ENCODE measurements around the gene SPATA7. TPM values are rescaled to one million over a fixed set of nuclear protein-coding genes. Genes with fewer than 3 reads are reported as not detected.

SPATA7 gene
- polyA plus RNA-seq, 3 donors, result 22.5 to 25.9 (median 24.7) TPM

DNA sequence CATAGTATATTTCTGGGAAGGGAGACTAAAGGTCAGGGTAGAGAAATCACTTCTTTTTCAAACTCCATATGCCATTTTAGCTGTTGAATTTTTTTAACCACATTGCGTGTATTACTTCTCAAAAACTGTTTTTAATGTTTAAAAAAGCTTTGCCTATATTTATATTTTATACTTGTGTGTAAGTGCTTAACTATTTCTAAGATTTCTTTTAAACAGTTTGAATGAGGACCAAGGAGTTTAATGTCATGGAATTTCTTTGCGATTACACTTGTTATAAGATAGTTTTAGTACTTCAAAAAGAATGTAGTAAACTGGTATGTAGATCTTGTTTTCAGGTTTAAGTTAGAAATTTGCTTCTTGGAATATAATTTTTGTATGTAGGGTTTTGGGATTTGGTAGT lies 7.2 kb downstream of the SPATA7 start:
- no peak for DNase-seq

- no peak for DNase-seq
Observed at GRCh38 chr14:88411039-88411438, 25.6 kb downstream of the SPATA7 start.

DNA sequence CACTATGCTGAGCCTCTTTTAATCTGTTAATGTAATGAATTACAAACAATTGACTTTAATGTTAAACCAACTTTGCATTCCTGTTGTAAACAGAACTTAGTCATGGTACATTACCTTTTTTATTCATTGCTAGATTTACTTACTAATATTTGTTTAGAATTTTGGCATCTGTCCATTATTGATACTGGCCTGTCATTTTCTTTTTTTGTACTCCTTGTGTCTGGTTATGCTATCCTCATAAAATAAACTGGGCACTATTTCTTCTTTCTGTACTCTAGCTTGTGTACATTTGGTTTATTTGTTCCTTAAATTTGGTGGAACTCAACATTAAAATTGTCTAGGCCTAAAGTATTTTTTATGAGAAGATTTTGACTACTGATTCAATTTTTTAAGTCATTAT lies 32.1 kb downstream of the SPATA7 start:
- no peak for DNase-seq

DNA sequence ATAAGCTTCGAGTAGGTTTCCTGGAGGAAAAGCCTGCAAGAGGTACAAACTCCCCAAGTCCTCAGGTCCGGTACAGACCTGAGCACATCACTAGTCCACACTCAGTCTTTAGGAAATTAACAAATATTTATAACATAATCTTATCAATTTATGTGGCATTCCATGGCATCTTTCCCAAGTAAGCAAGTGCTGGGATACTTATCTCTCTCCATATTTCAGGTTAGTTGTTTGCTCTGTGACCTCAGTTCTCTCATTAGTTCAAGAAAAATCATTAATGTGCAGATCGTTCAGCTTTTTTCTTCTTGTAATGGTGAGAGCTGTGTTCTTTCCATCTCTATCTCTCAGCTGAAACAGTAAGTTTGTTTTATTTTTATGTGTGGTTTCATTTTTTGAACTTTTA lies 34.7 kb downstream of the SPATA7 start:
- no peak for DNase-seq

- DNase-seq, result no peak
Observed at GRCh38 chr14:88421286-88421685, 35.8 kb downstream of the SPATA7 start.

- no peak for DNase-seq
Observed at GRCh38 chr14:88422047-88422446, 36.6 kb downstream of the SPATA7 start.

- no peak for DNase-seq
Observed at GRCh38 chr14:88422919-88423650, 37.6 kb downstream of the SPATA7 start.

DNA sequence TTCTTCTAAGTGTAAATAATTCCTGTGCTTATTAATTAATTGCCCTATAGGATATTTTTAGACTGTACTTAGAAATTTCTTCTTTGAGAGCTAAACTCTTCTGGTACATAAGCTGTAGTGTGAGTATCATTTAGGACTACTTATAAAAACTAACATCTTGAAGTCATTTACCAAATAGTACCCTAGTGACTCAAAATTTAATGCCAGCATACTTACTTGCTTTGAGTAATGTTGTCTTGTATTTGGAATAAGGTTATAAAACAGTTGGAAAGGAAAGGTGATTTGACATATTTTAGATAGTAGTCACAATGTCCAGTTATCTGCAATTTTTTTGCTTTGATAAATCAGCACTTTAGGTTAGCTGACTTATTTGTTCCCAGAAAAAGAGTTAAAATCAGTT lies 39.1 kb downstream of the SPATA7 start:
- DNase-seq, result no peak

- DNase-seq, result no peak
Observed at GRCh38 chr14:88426271-88426670, 40.8 kb downstream of the SPATA7 start.

GRCh38 chr14:88430976-88431375 lies 45.5 kb downstream of the SPATA7 start:
- DNase-seq, result no peak

DNA sequence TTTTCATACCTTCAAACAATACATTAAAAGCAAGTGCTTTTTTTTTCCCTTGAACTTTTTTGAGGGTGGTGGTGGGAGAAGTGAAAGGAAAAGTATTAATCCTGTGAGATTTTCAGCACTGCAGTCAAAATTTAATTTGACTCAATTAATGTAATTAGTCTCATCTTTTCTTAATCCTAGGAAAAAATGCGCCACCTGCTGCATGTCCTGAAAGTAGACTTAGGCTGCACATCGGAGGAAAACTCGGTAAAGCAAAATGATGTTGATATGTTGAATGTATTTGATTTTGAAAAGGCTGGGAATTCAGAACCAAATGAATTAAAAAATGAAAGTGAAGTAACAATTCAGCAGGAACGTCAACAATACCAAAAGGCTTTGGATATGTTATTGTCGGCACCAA lies 52.2 kb downstream of the SPATA7 start:
- DNase-seq, result no peak

GRCh38 chr14:88439088-88439487 lies 53.6 kb downstream of the SPATA7 start:
- no peak for DNase-seq

DNA sequence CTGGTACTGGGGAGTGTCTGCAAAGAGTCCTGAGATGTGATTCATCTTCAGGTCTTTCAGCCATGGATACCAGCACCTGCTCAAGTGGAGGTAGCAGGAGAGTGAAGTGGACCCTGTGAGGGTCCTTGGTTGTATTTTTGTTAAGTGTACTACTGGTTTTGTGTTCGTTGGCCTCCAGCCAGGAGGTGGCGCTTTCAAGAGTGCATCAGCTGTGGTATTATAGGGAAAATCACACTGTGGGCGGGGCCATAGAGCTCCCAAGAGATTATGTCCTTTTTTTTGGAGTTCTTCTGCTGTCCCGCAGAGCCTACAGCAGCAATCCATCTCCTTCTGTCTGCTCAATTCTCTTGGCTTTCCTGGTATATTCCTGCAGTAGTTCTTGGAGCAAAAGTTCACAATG lies 66.8 kb downstream of the SPATA7 start:
- DNase-seq, result no peak

DNA sequence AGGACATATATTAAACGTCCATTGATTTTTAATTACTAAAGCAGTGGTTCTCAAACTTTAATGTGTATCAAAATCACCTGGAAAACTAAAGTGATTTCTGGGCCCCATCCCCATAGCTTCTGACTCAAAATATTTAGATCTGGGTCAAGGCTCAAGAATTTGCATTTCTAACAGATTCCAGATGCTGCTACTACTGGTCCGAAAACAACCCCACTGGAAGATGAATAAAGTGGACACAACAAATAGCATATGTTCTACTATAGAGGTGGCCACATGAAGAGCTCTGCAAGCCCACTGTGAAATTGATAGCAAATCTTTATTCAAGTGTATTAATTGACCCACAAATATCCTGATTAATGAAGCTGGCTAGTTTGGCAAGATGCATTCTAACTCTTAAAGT lies 69.4 kb downstream of the SPATA7 start:
- no peak for DNase-seq

DNA sequence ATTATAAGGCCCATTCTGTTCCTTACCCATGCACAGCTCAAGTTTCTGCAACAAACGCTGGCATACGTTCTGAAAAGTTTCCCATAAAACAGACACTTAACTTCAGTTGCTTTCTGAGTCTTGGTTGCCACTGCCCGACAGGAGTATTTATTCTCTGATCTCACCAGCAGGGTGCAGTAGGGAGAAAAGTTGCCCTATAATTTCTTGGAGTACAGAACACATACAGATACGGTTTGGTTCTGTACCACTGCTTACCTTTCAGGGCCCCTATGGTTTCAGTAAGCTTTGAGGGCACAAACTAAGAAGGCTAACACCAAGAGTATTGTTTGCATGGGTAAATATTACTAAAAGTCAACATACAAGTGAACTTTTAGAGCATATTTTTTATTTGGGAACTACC lies 77.9 kb downstream of the SPATA7 start:
- no peak for DNase-seq

DNA sequence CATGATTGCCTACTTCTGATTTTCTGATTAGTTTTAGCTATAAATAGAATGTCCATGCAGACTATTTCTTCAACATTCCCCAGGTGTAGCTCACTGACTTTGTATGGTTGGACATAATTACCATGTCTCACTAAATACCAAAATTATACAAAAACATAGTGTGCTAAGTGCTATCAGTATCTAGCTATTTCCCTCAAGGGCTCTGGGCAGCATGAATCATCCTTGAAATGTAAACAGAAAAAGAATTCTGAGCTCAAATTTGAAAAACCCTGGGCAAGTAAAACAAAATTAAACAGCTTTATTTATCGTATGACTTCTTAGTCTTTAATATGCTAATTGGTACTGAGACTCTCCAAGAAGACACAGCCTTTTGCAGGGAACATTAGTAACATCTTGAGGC lies 82.9 kb downstream of the SPATA7 start:
- DNase-seq, result no peak

DNA sequence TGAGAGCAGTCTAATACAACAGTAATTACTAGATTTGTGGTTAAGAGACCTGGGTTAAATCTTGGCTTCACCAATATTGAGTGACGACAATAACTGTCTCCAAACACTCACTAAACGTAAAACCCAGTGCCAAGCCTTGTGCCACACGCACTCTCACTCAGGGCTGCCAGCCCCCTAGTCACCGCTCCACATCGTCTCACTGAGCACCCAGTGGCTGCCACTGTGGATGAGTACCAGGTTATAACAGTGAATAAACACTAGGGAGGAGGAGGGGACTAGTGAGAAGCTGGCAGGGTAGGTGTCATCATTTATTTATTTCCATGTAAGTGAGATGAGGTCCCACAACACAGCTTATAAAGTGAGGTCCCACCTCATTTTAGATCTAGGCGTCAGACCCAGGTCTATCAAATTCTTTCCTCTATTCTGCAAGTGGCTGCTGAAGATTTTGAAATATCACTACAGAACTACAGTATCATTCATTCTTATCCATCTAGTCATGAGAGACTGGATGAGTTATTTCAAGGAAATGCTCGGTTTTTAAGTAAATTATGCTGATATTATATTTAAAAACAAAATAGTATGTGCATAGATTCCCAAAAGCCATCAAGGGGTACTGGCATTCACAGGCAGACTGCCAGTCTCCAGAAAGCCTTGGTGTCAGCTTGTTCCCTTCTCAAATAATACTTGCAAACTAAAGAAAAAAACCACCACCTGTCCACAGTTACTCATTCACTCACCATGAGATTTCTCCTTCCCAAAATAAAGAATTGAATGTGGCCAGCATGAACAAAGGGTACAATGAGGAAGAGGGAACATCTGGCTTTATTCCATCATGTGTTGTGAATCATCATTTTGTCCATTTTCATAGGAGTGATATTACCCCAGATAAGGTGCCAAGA lies 85.3 kb downstream of the SPATA7 start:
- DNase-seq, result no peak

GRCh38 chr14:88473791-88474190 lies 88.3 kb downstream of the SPATA7 start:
- no peak for DNase-seq

DNA sequence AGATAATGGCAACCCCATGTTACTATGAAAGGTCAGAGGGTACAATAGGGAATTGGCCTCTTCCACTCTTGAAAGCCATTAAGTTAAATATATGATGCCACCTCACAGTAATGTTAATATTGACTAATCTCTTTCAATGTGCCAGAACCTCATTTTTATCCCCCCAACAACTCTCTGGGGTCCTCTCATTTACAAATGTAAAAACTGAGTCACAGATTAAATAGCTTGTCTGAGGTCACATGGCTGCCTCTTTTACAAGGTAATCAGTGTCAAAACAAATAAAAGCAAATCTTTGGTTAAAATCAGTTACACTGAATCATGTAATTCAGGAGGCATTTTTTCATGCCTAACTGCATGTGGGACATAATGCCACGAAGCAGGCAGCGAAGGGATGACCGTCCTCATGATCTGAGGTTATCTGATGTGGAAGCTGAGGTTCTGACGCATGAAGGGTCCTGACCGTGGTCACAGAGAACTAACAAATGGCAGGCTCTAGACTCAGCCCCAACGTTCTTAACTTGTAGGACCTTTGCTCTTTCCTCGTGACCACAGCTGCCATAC lies 90.8 kb downstream of the SPATA7 start:
- no peak for DNase-seq

DNA sequence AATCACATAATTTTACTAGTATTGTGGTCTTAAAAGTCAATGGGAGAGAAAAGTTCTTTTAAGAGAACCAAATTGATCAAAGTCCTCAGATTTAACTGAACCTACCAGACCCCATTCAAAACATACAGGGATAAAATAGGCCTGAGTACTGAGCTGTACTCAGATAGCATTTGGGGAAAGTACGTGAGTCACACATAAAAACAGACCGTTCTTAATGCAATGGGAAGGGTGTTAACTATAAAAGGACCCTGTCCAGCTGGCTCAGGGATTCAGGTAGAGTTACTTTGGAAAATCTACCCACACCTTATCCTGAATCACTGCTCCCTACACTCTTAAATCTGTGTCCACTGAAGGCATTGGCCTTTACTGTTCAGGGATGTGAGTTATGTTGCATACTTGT lies 91.4 kb downstream of the SPATA7 start:
- DNase-seq, result no peak

DNA sequence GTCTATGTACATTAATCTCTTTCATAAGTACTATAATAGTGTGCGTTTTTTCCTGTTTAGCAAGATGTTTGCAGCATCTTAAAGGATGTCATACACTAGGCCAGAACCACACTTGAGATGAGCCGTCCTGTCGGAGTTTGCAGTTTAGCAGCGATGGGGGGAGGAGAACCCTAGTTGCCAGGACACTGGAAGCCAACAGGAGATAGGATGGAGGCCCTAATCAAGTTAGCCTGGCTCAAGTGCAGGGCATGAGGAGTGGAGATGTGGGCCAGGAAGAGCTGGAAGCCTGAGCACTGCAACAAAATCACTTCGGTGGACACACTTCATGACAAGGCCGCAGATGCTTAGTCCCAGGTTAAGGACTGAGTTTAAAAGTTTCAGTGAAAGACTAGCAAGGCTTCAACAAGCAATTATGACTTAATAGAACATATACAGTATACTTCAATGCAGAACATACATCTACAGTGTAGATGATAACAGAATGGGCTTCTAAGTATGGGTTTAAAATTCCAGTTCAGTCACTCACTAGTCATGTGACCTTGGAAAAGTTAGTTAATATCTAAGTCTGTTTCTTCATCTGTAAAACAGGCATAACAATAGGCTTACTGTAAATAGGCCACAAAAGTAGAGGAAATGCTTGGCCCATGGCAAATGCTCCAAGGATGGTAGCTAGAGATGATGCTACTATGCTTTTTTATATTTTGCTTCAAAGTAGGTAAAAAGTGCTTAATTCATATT lies 92.2 kb downstream of the SPATA7 start:
- DNase-seq, result no peak

DNA sequence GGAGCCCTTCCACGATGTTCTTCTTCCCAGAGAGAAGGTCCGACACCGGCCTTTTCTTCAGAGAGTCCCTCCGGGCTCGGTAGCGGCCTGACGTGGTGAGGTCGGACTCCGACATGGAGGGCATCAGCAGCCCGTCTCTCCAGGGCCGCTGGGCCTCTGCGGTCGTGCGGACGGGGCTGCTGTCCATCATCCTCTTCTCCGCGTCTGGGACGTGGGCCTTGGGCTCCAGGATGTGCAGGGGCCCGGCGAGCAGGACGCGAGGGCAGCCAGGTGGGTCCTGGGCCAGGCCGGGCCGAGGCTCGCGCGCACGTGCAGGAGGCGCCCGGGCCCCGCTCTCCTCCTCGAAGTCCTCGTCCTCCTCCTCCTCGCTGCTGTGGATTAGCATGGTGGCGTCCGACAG lies 93.5 kb downstream of the SPATA7 start:
- no peak for DNase-seq
